ENCODE results near the gene TMEM238.

TMEM238 gene

DNA sequence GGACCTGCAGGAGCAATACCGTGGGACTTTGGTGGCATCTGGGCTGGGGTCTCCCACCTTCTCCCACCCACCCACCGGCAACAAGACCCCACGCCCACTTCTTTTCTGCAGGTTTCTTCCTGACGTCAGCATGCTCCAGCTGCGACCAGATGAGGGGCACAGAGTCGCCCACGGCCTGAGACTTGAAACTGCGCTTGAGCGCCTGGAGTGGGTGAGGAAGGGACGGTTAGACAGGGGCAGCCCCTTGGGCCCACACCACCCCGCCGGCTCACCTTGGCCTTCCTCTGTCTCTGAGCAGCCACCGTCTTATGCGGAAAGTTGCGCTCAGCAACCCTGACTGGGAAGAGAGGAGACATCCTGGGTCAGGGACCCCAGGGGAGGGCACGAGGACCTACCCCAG lies 23.2 kb downstream of the TMEM238 start:
- Histone ChIP-seq H3K4me1 (ENCODE audit: control insufficient read depth, low read depth, low read length) (peaks cover 4% of the 10 kb centered on the region), H3K4me3 (ENCODE audit: low read length) (no peak overlapping the region), H3K36me3 (ENCODE audit: control insufficient read depth, low read depth, low read length) (no peaks in the 10 kb centered on the region), H3K27ac (ENCODE audit: low read length) (no peak overlapping the region), H3K9ac (ENCODE audit: low read length) (no peak overlapping the region), H3K9me3 (ENCODE audit: control insufficient read depth, low read depth, low read length) (no peaks in the 10 kb centered on the region), H3K27me3 (ENCODE audit: control insufficient read depth, insufficient read depth, low read length) (peaks cover 20% of the 10 kb centered on the region)

DNA sequence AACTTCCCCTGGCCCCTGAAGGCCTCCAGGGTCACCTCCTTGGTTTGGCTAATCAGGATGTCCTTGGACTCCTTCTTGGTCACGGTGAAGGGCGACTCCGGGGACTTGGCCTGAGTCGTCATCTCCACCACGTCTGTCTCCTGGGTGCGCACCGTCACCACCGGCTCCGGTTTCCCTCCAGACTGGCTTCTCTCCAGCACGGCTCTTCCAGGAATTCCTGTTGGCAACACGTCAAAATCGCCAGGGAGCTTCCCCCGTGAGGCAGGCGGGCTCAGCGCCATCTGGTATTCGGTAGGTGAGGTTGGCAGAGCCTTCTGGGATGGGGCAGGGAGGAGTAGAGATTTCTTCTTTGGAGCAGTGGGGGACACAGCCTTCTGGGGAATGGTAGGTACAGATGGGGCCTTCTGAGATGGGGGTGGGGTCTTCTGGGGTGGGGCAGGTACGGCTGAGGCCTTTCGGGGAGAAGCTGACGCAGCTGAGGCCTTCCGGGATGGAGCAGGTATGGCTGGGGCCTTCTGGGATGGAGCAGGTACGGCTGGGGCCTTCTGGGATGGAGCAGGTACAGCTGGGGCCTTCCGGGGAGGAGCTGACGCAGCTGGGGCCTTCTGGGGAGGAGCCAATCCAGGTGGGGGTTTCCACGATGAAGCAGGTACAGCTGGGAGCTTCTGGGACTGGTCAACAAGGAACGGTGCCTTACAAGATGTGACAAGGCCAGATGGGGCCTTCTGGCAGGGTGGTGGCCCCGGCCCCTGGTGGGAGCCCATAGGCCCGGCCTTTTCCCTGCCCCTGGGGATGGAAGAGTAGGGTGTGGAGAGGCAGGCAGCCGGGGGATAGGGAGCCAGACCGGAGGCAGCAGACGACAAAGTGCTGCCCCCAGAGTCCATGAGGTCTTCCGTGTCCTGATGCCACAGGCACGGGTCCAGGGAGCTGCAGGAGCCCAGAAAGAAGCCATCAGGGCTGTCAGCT lies 24.9 kb downstream of the TMEM238 start:
- no peaks in the 10 kb centered on the region for H3K36me3 ChIP-seq (ENCODE audit: control insufficient read depth, low read depth, low read length)
- peaks cover 4% of the 10 kb centered on the region for H3K4me1 ChIP-seq (ENCODE audit: control insufficient read depth, low read depth, low read length)
- peaks cover 35% of the 10 kb centered on the region for H3K27me3 ChIP-seq (ENCODE audit: control insufficient read depth, insufficient read depth, low read length)
- H3K4me3 ChIP-seq (ENCODE audit: low read length): no peak overlapping the region
- no peak overlapping the region for H3K27ac ChIP-seq (ENCODE audit: low read length)
- H3K9me3 ChIP-seq (ENCODE audit: control insufficient read depth, low read depth, low read length): no peaks in the 10 kb centered on the region
- no peak overlapping the region for H3K9ac ChIP-seq (ENCODE audit: low read length)

DNA sequence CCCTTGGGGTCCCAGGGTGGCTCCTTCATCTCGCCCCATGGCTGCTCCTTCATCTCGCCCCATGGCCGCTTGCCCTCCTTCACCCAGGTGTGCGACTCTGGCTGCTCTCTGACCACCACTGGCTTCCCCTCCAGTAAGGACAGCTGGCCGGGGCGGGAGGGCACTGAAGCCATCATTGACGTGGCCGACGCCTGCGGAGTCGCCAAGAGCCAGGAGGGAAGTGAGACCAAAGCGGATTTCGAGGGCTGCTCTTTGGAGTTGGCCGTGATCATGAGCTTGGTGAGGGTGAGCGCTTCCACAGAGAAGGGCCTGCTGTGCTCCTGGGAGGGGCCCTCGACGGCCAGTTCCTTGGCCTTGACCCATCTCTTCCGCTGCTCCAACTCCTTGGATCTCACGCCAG lies 25.6 kb downstream of the TMEM238 start:
- no peak overlapping the region for H3K9ac ChIP-seq (ENCODE audit: low read length)
- peaks cover 36% of the 10 kb centered on the region for H3K27me3 ChIP-seq (ENCODE audit: control insufficient read depth, insufficient read depth, low read length)
- no peak overlapping the region for H3K27ac ChIP-seq (ENCODE audit: low read length)
- no peaks in the 10 kb centered on the region for H3K9me3 ChIP-seq (ENCODE audit: control insufficient read depth, low read depth, low read length)
- H3K4me3 ChIP-seq (ENCODE audit: low read length): no peak overlapping the region
- peaks cover 6% of the 10 kb centered on the region for H3K4me1 ChIP-seq (ENCODE audit: control insufficient read depth, low read depth, low read length)
- H3K36me3 ChIP-seq (ENCODE audit: control insufficient read depth, low read depth, low read length): no peaks in the 10 kb centered on the region

DNA sequence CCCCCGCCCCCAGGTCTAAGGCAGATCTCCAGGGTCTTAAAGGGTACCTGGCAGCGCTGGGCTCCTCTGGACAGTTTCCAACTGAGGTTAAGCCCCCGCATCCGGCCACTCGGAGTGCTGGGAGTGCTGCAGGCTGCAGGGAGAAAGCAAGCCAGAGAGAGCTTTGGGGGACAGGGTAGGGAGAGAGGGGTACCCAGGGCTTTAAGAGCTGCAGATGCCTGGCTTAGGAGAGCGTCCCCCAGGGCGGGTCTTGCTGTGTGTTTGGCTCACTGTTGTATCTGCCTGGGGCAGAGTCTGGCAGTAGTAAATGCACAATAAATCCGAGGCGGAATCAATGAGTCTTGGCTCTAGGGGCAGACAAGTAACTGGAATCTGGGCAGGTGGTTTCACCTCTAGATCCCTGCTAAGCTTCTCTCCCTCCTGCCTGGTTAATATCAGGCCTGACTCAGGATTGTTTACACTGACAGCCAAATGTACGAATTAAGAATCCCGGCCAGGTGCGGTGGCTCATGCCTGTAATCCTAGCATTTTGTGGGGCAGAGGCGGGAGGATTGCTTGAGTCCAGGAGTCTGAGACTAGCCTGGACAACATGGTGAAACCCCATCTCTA lies 28.8 kb downstream of the TMEM238 start:
- Histone ChIP-seq H3K9me3 (ENCODE audit: control insufficient read depth, low read depth, low read length) (no peaks in the 10 kb centered on the region), H3K4me3 (ENCODE audit: low read length) (no peak overlapping the region), H3K9ac (ENCODE audit: low read length) (no peak overlapping the region), H3K27me3 (ENCODE audit: control insufficient read depth, insufficient read depth, low read length) (peaks cover 63% of the 10 kb centered on the region), H3K4me1 (ENCODE audit: control insufficient read depth, low read depth, low read length) (peaks cover 10% of the 10 kb centered on the region), H3K27ac (ENCODE audit: low read length) (no peak overlapping the region), H3K36me3 (ENCODE audit: control insufficient read depth, low read depth, low read length) (no peaks in the 10 kb centered on the region)

DNA sequence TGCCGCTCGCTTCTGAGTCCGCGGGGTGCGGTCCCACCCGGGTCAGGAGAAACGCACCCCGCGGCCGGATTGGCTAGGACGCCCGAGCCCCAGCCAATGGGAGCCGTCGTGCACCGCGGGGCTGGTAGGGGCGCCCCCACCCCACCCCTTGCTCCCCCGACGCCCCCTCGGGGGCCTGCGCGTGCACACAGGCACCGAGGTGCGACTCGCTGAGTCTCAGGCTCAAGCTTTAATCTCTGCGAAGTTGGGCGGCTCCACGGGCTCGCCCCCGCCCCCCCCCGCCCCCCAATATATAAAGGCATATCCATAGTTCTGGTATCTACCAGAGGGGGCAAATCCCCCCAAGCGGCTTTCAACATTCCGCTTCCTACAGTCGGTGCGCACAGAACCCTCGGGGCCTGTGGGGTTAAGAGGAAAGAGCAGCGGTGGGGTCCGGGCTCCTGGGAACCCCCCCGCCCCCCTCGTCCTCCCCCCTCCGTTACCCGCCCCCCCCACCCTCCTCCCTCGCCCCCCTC lies 29.3 kb downstream of the TMEM238 start, which contains the start of gene COX6B2:
Gene COX6B2, minus strand, starts transcription at position 22 of the 515 bp plus-strand sequence. CDS start 198 bp downstream, outside the sequence.
- peaks cover 63% of the 10 kb centered on the region for H3K27me3 ChIP-seq (ENCODE audit: control insufficient read depth, insufficient read depth, low read length)
- H3K27ac ChIP-seq (ENCODE audit: low read length): no peak within 1 kb of the TSS
- H3K36me3 ChIP-seq (ENCODE audit: control insufficient read depth, low read depth, low read length): no peaks in the 10 kb centered on the region
- no peaks in the 10 kb centered on the region for H3K9me3 ChIP-seq (ENCODE audit: control insufficient read depth, low read depth, low read length)
- H3K4me1 ChIP-seq (ENCODE audit: control insufficient read depth, low read depth, low read length): peaks cover 10% of the 10 kb centered on the region
- peak within 1 kb of the TSS; percentile 68 for H3K4me3 ChIP-seq (ENCODE audit: low read length)
- H3K9ac ChIP-seq (ENCODE audit: low read length): no peak within 1 kb of the TSS

DNA sequence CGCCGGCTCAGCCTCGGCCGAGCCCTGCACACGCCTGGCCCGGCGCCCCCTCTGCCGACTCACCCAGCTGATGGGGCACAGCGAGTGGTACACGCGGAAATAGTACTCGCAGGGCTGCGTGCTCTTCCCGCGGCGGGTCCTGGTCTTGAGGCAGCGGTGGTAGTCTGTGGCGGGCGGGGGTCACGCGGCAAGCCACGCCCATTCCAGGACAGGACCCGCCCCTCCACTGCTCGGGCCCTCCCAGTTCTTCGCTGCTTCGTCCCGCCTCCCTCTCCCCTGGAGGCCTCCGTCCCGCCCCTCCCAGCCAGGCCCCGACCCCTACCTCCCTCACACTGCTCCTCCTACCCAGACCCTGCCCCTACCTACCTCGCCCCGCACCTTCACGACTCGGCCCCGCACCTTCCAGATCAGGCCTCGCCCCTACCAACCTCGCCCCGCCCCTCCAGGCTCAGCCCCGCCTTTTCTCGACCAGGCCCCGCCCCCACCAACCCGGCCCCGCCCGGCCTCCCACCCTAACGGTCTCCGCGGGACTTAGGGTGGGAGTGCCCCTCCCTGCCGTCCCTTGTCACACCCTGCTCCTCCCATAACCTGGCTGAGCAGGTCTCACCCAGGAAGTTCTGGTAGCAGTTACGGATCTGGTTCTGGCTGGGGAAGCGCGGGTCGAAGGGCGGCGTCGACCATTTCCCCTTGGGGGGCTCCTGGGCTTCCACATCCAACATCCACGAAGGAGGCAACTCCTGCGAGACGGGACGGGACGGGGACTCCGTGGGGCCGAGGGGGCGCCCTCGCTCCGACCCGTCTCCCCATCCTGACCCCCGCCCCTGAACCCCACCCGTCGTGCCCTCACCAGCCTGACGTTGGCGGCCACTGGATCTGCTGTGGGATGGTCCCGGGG lies 30.0 kb downstream of the TMEM238 start:
- H3K4me3 ChIP-seq (ENCODE audit: low read length): peak overlapping the region; percentile 68
- H3K36me3 ChIP-seq (ENCODE audit: control insufficient read depth, low read depth, low read length): no peaks in the 10 kb centered on the region
- peaks cover 63% of the 10 kb centered on the region for H3K27me3 ChIP-seq (ENCODE audit: control insufficient read depth, insufficient read depth, low read length)
- H3K27ac ChIP-seq (ENCODE audit: low read length): no peak overlapping the region
- no peak overlapping the region for H3K9ac ChIP-seq (ENCODE audit: low read length)
- no peaks in the 10 kb centered on the region for H3K9me3 ChIP-seq (ENCODE audit: control insufficient read depth, low read depth, low read length)
- H3K4me1 ChIP-seq (ENCODE audit: control insufficient read depth, low read depth, low read length): peaks cover 12% of the 10 kb centered on the region

DNA sequence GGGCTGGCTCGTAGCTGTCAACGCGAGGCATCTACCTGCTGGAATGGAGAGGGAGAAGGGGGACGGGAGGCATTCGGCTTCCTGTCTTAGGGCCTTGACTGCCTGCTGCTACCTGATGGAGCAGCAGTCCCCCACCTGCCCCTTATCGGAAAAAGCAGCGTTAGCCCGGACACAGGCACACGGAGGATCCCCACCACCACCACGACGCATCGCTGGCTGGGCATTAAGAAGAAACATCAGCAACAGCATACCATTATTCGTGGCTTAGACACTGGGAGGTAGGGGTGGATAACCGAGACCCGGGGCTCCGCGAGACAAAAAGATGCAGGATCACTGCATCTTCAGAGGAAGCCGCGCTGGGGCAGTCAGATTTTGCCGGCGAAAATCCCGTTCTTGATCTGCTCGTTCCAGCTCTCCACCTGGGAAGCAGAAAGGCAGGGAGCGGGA lies 30.7 kb downstream of the TMEM238 start:
- peak overlapping the region; percentile 68 for H3K4me3 ChIP-seq (ENCODE audit: low read length)
- no peak overlapping the region for H3K27ac ChIP-seq (ENCODE audit: low read length)

DNA sequence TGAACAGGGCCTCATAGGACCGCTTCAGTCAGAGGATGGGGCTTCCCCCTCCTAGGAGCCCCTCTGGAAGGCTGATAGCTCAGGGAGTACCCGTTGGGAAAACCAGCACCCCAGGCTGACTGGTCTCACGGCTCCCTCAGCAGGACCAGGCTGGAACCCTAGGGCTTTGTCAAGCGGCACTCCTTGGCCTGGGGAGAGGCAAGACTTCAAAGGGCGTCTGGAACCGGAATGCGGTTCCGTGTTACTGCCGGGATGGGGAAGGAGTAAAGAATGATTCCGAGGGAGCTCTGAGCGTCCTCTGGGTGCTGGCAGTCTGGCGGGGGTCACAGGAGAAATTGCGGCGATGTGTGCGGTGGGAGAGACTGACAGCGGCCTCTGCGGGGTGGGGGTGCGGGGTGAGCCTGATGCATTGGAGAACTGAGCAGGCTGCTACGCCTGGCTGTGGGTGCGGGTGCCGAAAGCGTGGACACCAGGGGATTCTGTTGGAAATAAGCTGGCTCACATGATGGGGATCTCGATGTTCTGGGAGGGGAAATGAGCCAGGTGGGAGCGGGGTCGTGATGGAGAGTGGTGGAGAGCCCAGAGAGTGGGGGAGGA lies 31.4 kb downstream of the TMEM238 start:
- no peak overlapping the region for H3K27ac ChIP-seq (ENCODE audit: low read length)
- no peaks in the 10 kb centered on the region for H3K36me3 ChIP-seq (ENCODE audit: control insufficient read depth, low read depth, low read length)
- no peaks in the 10 kb centered on the region for H3K9me3 ChIP-seq (ENCODE audit: control insufficient read depth, low read depth, low read length)
- no peak overlapping the region for H3K9ac ChIP-seq (ENCODE audit: low read length)
- H3K27me3 ChIP-seq (ENCODE audit: control insufficient read depth, insufficient read depth, low read length): peaks cover 63% of the 10 kb centered on the region
- H3K4me1 ChIP-seq (ENCODE audit: control insufficient read depth, low read depth, low read length): peaks cover 26% of the 10 kb centered on the region
- no peak overlapping the region for H3K4me3 ChIP-seq (ENCODE audit: low read length)

More for the DNA sequence above, 30.7 kb downstream of the TMEM238 start:
- no peaks in the 10 kb centered on the region for H3K36me3 ChIP-seq (ENCODE audit: control insufficient read depth, low read depth, low read length)
- H3K27me3 ChIP-seq (ENCODE audit: control insufficient read depth, insufficient read depth, low read length): peaks cover 63% of the 10 kb centered on the region
- H3K9me3 ChIP-seq (ENCODE audit: control insufficient read depth, low read depth, low read length): no peaks in the 10 kb centered on the region
- no peak overlapping the region for H3K9ac ChIP-seq (ENCODE audit: low read length)
- peaks cover 19% of the 10 kb centered on the region for H3K4me1 ChIP-seq (ENCODE audit: control insufficient read depth, low read depth, low read length)

DNA sequence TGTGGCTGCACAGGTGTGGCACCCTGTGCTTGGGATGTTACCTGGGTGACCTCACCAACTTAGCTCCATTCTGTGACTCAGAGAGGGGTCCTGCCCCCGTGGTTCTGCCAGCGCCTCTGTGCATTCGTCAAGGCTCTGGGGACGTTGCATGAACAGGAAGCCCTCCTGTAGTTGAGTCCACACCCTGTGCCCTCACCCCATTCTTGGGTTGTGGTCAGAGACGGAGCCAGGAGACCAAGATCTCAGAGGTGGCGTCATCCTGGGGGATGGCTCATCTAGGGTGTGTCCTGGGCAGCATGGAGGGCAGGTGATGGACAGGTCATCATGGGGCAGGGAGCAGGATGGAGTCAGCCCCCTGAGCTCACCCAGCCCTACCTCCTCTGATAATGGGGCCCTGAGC lies 32.1 kb downstream of the TMEM238 start:
- no peak overlapping the region for H3K4me3 ChIP-seq (ENCODE audit: low read length)
- no peak overlapping the region for H3K27ac ChIP-seq (ENCODE audit: low read length)
- H3K4me1 ChIP-seq (ENCODE audit: control insufficient read depth, low read depth, low read length): peaks cover 28% of the 10 kb centered on the region
- no peaks in the 10 kb centered on the region for H3K36me3 ChIP-seq (ENCODE audit: control insufficient read depth, low read depth, low read length)
- H3K27me3 ChIP-seq (ENCODE audit: control insufficient read depth, insufficient read depth, low read length): peaks cover 59% of the 10 kb centered on the region
- no peak overlapping the region for H3K9ac ChIP-seq (ENCODE audit: low read length)
- no peaks in the 10 kb centered on the region for H3K9me3 ChIP-seq (ENCODE audit: control insufficient read depth, low read depth, low read length)

DNA sequence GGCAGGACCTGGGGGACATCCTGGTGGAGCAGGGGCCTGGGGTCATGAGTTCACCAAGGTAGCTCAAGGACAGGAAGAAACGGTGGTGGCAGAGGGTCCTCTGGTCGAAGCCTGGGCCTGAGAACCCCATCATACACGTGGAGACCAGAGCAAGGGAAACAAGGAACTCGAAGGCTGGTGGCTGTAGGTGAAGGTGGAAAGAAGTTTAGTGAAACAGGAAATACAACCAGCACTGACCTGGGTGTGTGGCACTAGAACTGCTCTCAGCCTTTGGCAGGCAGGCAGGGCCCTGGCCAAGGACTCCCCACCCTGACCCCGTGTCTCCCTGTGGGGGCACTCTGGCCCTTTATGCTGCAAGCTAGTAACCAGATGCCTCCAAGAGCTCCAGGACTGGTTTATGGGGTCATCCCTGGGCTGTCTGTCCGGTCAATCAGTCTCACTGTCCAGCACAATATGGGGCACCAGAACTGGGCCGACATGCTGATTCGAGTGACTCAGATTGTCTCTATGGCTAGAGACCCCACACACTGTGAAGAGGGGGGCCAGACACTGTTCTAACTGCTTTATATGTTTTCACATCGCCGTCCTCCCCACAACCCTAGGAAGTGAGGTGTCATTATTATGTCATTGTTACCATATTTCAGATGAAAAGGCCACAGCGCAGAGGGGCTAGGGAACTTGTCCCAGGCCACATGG lies 33.3 kb downstream of the TMEM238 start:
- Histone ChIP-seq H3K27me3 (ENCODE audit: control insufficient read depth, insufficient read depth, low read length) (peaks cover 46% of the 10 kb centered on the region), H3K36me3 (ENCODE audit: control insufficient read depth, low read depth, low read length) (no peaks in the 10 kb centered on the region), H3K9me3 (ENCODE audit: control insufficient read depth, low read depth, low read length) (no peaks in the 10 kb centered on the region), H3K9ac (ENCODE audit: low read length) (no peak overlapping the region), H3K27ac (ENCODE audit: low read length) (no peak overlapping the region), H3K4me3 (ENCODE audit: low read length) (no peak overlapping the region), H3K4me1 (ENCODE audit: control insufficient read depth, low read depth, low read length) (peaks cover 28% of the 10 kb centered on the region)
